Measurements from ENCODE around the gene RGL4.

- TF ChIP-seq EHMT2 (IDR thresholded peaks at IDR 0.05; ENCODE audit: borderline replicate concordance, low read depth, low read length) (no peak), CTCF (CRISPR knock-in tag; IDR thresholded peaks at IDR 0.05) (no peak)
Observed at GRCh38 chr22:23652711-23653110, 38.1 kb upstream of the RGL4 start.
